GM21447 (cell line): ENCODE results near the gene INTS14.
A peak's percentile ranks its signal among the peaks of the same experiment; 100 is the strongest.

Experiments used
- ATAC-seq: cut with Tn5 transposase; IDR thresholded peaks from one replicate; pipeline ENCODE4 v1.9.1; 2021; ENCODE audit not compliant: unreplicated experiment

Gene INTS14

GRCh38 chr15:65533057-65533756, 77.7 kb downstream of the INTS14 start:
- no peak for ATAC-seq

DNA sequence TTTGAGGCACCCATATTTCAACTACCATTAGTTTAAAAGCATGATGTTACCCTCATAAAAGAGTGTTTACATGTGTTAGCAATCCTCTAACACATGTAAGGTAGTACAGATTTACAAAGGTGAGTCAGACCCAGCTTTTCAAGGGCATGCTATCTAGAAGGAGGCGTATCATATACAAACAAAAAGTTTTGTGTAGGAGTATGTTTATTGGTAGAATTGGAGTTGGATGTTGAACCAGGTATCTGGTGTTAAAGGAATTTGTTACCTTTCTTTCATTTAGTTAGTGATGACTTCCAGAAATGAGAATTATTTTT, 78.2 kb downstream of the INTS14 start:
- no peak for ATAC-seq

DNA sequence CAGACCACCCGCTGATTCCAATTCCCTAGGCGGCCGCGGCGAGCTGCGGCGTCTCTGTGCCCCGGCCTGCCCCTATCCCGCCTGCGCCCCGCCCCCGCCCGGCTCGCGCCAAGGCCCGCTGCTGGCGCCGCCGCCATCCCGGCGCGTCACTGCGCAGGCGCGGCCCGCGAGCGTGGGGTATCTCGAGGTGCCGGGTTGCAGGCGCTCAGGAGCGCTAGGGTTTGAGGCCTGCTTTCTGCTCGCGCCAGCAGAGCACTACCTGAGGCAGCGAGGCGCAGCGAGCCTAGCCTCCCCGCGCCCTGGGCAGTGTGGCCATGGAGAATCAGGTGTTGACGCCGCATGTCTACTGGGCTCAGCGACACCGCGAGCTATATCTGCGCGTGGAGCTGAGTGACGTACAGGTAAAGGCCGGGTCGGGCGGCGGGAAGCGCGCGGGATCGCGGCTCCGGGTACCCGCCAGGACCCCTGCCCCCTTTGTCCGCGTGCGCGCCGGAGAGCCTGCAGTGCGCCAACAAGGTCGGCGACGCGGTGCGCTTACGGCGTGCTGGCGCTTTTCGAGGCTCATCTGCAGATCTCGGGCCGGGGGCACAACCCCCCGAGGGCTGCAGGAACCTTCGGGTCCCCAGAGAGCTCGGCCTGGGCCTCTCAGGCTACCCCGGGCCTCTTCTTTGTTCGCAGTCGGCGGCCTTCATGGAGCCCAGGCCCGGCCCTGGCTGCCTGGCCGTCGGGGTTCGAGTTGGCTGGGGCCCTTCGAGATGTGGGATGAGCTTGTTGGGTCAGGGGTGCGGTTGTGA, 80.4 kb downstream of the INTS14 start, which contains the start of gene HACD3:
TSS of gene HACD3 (plus strand) at position 146 of the 794 bp plus-strand sequence. CDS start at position 315, 169 bp downstream.
- ATAC-seq = peak; percentile 59

GRCh38 chr15:65529762-65530317, 81.1 kb downstream of the INTS14 start:
- no peak for ATAC-seq
